ENCODE results near the gene FHOD3. TPM values are rescaled to one million over a fixed set of nuclear protein-coding genes. Genes with fewer than 3 reads are reported as not detected.

FHOD3 gene
- total RNA-seq, 1 donor from 2014 or later, result 5.9 TPM

DNA sequence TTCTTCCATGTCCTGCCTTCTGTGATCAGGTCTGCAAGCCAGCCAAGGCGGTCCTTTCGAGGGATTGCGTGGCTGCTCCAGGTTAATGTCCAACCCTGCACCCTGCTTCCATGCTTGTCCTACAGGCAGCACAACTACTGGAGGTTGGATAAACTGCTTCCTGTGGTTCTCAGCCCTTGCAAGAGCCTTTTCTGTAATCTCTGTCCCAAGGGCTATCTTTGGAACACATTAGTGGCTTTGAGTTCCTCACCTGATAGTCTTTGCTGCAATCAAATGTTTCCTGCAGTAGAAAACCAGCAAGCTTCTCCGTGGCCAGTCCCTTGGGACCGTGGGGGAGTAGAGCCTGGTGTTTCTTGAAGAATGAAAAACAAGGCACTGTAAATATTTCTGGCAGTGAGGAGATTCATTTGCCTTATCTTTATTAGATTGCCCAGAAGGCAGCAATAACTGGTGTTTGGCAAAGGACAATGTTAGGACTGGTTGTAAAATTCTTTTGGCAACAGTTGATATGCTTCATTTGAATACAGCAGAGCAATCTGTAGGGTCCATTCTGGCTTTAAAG is 214.4 kb downstream of the FHOD3 start:
- no peaks in the 10 kb centered on the region for H3K36me3 ChIP-seq (ENCODE audit: insufficient read depth, low read length)
- Mint-ChIP-seq H3K4me3 (ENCODE audit: unreplicated experiment) (no peak overlapping the region), H3K9me3 (ENCODE audit: unreplicated experiment) (no peaks in the 10 kb centered on the region), H3K27ac (ENCODE audit: unreplicated experiment) (no peak overlapping the region), H3K36me3 (ENCODE audit: low read depth, unreplicated experiment) (peaks cover 2% of the 10 kb centered on the region), H3K4me1 (ENCODE audit: low read depth, unreplicated experiment) (peaks cover 3% of the 10 kb centered on the region), H3K27me3 (ENCODE audit: low read depth, unreplicated experiment) (peaks cover 6% of the 10 kb centered on the region)
- H3K9me3 ChIP-seq (ENCODE audit: insufficient read depth, low read depth, low read length), result no peaks in the 10 kb centered on the region
- H3K9ac ChIP-seq (ENCODE audit: low read length), result no peak overlapping the region
- H3K27me3 ChIP-seq (ENCODE audit: insufficient read depth, low read length), result no peaks in the 10 kb centered on the region
- H4K20me1 ChIP-seq (ENCODE audit: insufficient read depth, low read length), result no peaks in the 10 kb centered on the region
- H3K4me3 ChIP-seq (ENCODE audit: insufficient read depth, low read depth, low read length), result no peak overlapping the region
- H3K79me2 ChIP-seq (ENCODE audit: insufficient read depth, low read length), result no peaks in the 10 kb centered on the region
- FAIRE-seq (no peak), DNase-seq (ENCODE audit: low read depth) (no peak)
- no peak overlapping the region for H2AFZ ChIP-seq (ENCODE audit: low read depth, low read length)
- H3K4me1 ChIP-seq (ENCODE audit: insufficient read depth, low read length), result no peaks in the 10 kb centered on the region
- no peak overlapping the region for H3K4me2 ChIP-seq (ENCODE audit: low read length)
- TF ChIP-seq CTCF (IDR thresholded peaks at IDR 0.05; ENCODE audit: insufficient read depth, low read depth, low read length) (no peak), EZH2 (IDR thresholded peaks at IDR 0.05; ENCODE audit: insufficient read depth, low read length) (no peak)
- no peak overlapping the region for H3K27ac ChIP-seq (ENCODE audit: low read depth, low read length)

DNA sequence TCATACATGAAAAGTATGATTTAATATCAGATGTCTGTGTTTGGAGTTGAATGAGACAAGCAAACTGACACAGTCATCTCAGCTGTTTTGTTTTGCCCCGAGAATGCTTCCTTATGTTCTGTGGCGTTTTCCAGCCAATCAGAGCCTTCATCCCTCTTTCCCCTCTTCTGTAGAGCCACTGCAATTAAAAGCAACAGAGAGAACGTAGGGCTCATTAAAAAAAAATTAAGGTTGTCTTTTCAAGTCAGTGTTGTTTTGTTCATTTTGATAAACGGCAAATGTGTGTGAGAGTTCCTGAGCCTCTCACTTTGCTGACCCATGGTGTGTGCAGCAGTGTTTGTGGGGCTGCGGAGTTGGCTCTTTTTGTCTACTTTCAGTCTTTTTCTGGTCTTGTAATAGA is 216.0 kb downstream of the FHOD3 start:
- Mint-ChIP-seq H3K36me3 (ENCODE audit: low read depth, unreplicated experiment) (peaks cover 2% of the 10 kb centered on the region), H3K4me1 (ENCODE audit: low read depth, unreplicated experiment) (peaks cover 3% of the 10 kb centered on the region), H3K9me3 (ENCODE audit: unreplicated experiment) (no peaks in the 10 kb centered on the region), H3K4me3 (ENCODE audit: unreplicated experiment) (no peak overlapping the region), H3K27me3 (ENCODE audit: low read depth, unreplicated experiment) (peaks cover 6% of the 10 kb centered on the region), H3K27ac (ENCODE audit: unreplicated experiment) (no peak overlapping the region)
- H3K4me3 ChIP-seq (ENCODE audit: insufficient read depth, low read depth, low read length), result no peak overlapping the region
- H3K27me3 ChIP-seq (ENCODE audit: insufficient read depth, low read length), result no peaks in the 10 kb centered on the region
- no peaks in the 10 kb centered on the region for H3K9me3 ChIP-seq (ENCODE audit: insufficient read depth, low read depth, low read length)
- no peaks in the 10 kb centered on the region for H3K36me3 ChIP-seq (ENCODE audit: insufficient read depth, low read length)
- no peak for TF ChIP-seq EZH2 (IDR thresholded peaks at IDR 0.05; ENCODE audit: insufficient read depth, low read length)
- no peak for TF ChIP-seq CTCF (IDR thresholded peaks at IDR 0.05; ENCODE audit: insufficient read depth, low read depth, low read length)
- DNase-seq (ENCODE audit: low read depth) (no peak), FAIRE-seq (no peak)
- no peak overlapping the region for H3K27ac ChIP-seq (ENCODE audit: low read depth, low read length)
- no peaks in the 10 kb centered on the region for H3K4me1 ChIP-seq (ENCODE audit: insufficient read depth, low read length)
- no peak overlapping the region for H3K9ac ChIP-seq (ENCODE audit: low read length)
- H3K79me2 ChIP-seq (ENCODE audit: insufficient read depth, low read length), result no peaks in the 10 kb centered on the region
- H4K20me1 ChIP-seq (ENCODE audit: insufficient read depth, low read length), result peaks cover under 1% of the 10 kb centered on the region
- H2AFZ ChIP-seq (ENCODE audit: low read depth, low read length), result no peak overlapping the region
- H3K4me2 ChIP-seq (ENCODE audit: low read length), result no peak overlapping the region

GRCh38 chr18:36514778-36515177 is 217.3 kb downstream of the FHOD3 start:
- Histone ChIP-seq H3K4me1 (ENCODE audit: insufficient read depth, low read length) (peaks cover 9% of the 10 kb centered on the region), H3K79me2 (ENCODE audit: insufficient read depth, low read length) (no peaks in the 10 kb centered on the region), H3K27me3 (ENCODE audit: insufficient read depth, low read length) (no peaks in the 10 kb centered on the region), H3K27ac (ENCODE audit: low read depth, low read length) (no peak overlapping the region), H3K36me3 (ENCODE audit: insufficient read depth, low read length) (no peaks in the 10 kb centered on the region), H4K20me1 (ENCODE audit: insufficient read depth, low read length) (peaks cover 9% of the 10 kb centered on the region), H3K9me3 (ENCODE audit: insufficient read depth, low read depth, low read length) (no peaks in the 10 kb centered on the region), H2AFZ (ENCODE audit: low read depth, low read length) (no peak overlapping the region), H3K4me3 (ENCODE audit: insufficient read depth, low read depth, low read length) (no peak overlapping the region), H3K9ac (ENCODE audit: low read length) (no peak overlapping the region), H3K4me2 (ENCODE audit: low read length) (no peak overlapping the region)
- no peak for DNase-seq (ENCODE audit: low read depth)
- Mint-ChIP-seq H3K27ac (ENCODE audit: unreplicated experiment) (no peak overlapping the region), H3K4me1 (ENCODE audit: low read depth, unreplicated experiment) (peaks cover 8% of the 10 kb centered on the region), H3K4me3 (ENCODE audit: unreplicated experiment) (no peak overlapping the region), H3K9me3 (ENCODE audit: unreplicated experiment) (no peaks in the 10 kb centered on the region), H3K36me3 (ENCODE audit: low read depth, unreplicated experiment) (peaks cover 2% of the 10 kb centered on the region), H3K27me3 (ENCODE audit: low read depth, unreplicated experiment) (peaks cover 9% of the 10 kb centered on the region)
- TF ChIP-seq EZH2 (IDR thresholded peaks at IDR 0.05; ENCODE audit: insufficient read depth, low read length) (no peak), CTCF (IDR thresholded peaks at IDR 0.05; ENCODE audit: insufficient read depth, low read depth, low read length) (no peak)
- FAIRE-seq, result no peak
